GM13976 (cell line): ENCODE measurements around the gene NEDD8.

Source experiments
- DNase-seq: peaks from one replicate; pipeline ENCODE4 v3.0.0; 2012; ENCODE audit warnings: low spot score
- CTCF ChIP-seq: IDR thresholded peaks from 2 replicates; pipeline ENCODE4 v1.5.1; 2012; ENCODE audit warnings: borderline replicate concordance, mild to moderate bottlenecking; ENCODE audit not compliant: insufficient read depth; ENCODE audit errors: extremely low read depth, missing control alignments, control extremely low read depth
- in situ Hi-C: fragments of 300-500 bp; cut with MboI; formaldehyde crosslinking; loops from one replicate; pipeline ENCODE4 v1.12.0; 2022; ENCODE audit warnings: low sequenced_read_pairs, mixed read lengths, inconsistent platforms; ENCODE audit not compliant: unreplicated experiment

The NEDD8 gene

GRCh38 chr14:24260026-24260779, 28.0 kb upstream of the NEDD8 start:
- TF ChIP-seq CTCF: no peak
- no peak for DNase-seq
- in situ Hi-C loops: no loop called here

DNA sequence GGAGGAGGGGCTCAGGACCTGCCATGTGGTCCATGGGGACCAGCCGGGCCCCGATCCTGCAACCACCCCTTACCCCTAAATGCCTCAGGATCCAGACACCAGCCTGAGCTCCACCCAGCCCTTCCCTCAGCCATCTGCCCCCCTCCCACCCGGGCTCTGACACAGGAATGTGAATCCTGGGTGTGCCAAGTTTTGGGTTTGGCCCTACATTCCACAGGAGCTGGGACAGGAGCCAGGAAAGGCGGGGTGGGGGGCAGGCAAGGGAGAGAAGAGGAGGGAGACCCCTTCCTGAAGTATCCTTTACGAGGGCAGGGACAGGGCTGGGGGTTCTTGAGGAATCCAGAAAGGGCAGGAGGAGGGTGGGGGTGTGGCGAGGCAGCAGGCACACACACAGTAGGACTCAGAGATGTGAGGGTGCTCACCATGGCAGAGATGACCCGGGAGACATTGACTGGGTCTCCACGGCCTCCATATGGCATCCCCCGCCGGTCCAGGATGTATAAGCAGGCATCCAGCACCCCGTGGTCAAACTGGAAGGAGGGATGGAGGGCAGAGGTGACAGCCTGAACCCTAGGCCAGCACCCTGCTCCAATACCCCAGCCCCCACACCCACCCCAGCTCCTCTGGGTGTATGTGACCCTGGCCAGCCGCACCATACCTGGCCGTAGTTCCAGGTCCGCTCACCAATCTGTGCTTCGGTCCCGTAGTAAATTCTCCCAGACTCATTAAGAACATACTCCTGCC, 27.3 kb upstream of the NEDD8 start:
- no peak for DNase-seq
- no peak for TF ChIP-seq CTCF
- in situ Hi-C loops: no loop called here

GRCh38 chr14:24258548-24259265, 26.5 kb upstream of the NEDD8 start:
- no peak for TF ChIP-seq CTCF
- DNase-seq: no peak
- in situ Hi-C loops: no loop called here

GRCh38 chr14:24258119-24258518, 26.0 kb upstream of the NEDD8 start:
- TF ChIP-seq CTCF: no peak
- no peak for DNase-seq
- in situ Hi-C loops: no loop called here

DNA sequence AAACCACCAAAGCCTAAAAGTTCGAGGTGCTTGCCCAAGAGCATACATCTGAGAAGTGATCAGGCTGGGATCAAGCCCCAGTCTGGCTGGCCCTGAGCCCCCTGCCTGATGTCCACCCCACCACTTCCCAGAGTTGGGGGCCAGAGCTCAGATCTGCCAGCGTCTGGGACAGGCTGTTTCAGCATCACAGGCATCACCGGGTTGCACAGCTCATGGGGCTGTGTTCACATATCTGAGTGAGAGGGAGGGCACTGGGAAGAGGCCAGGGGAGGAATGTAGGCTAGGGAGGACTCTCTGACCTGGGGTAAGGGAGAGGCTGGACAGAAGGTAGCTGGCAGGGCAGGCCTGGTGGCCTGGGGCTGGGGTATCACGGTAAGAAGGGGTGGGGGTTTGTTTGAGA, 24.8 kb upstream of the NEDD8 start:
- in situ Hi-C loops: no loop called here
- no peak for TF ChIP-seq CTCF
- DNase-seq: no peak

GRCh38 chr14:24255931-24256711, 24.0 kb upstream of the NEDD8 start:
- in situ Hi-C loops: no loop called here
- no peak for TF ChIP-seq CTCF
- DNase-seq: no peak
